ENCODE results near the gene ITM2A. TPM values are rescaled to one million over a fixed set of nuclear protein-coding genes. Genes with fewer than 3 reads are reported as not detected.

ITM2A gene
- total and polyA plus RNA-seq, 2 experiments from 2014 or later = not detected

DNA sequence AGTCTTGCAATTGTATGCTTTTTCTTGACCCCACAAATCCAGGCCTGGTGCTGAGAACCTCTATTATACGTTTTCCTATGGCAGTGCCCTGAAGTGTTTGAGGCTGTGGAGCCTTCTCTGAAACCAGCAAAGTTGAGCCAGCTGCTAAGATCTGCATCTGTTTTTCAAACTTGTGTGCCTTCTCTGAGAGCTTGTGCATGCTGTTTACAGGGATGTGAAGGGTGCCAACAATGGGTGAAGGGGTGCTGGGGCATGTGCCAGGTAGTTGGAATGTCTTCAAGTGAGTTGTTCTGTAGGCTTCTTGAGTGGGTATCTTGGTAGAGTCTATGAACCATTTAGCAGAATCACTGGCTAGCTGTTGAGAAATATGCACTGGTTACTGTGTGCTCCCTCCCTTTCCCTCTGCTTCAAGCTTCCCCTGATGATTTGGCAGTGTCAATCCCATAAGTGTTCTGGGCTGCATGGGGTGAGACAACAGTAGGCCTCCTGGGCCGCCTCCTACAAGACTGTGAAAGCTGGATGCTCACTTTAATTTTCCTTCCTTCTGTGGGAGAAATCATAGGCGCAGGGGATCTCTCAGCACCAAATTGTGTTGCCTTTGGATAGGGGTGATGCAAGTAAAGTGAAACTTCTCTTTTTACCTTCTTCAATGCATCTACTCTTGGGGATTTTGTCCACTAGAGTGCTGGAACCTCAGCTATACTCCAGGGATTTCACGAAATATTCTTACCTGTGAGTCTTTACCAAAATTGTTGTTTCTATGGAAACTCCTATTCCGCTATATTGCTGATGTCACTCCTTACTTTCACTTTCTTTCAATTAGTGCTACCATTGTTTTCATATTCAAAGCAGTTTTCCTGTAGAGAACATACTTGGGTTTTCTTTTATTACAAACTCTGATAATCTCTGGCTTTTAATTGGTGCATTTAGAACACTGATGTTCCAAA is 30.0 kb downstream of the ITM2A start:
- H4K20me1 ChIP-seq (ENCODE audit: insufficient read depth) = no peaks in the 10 kb centered on the region
- no peaks in the 10 kb centered on the region for H3K9me3 ChIP-seq (ENCODE audit: low read depth)
- no peaks in the 10 kb centered on the region for H3F3A ChIP-seq (ENCODE audit: insufficient read depth)
- H3K36me3 ChIP-seq (ENCODE audit: low read depth) = no peaks in the 10 kb centered on the region
- WGBS, 2 experiments (ENCODE audit: low coverage in 1 of 2, low lambda C conversion rate in 2 of 2, missing lambda C conversion rate in 2 of 2) = 15 to 19% methylated on average over 4 to 5 of the region's 5 CpGs
- no peak overlapping the region for H3K27ac ChIP-seq
- H3K79me2 ChIP-seq (ENCODE audit: insufficient read depth) = no peaks in the 10 kb centered on the region
- TF ChIP-seq EZH2 (IDR thresholded peaks at IDR 0.05; ENCODE audit: insufficient read depth, poor library complexity, severe bottlenecking) = no peak
- no peak for TF ChIP-seq EZH2phosphoT487 (IDR thresholded peaks at IDR 0.05; ENCODE audit: insufficient read depth, low read depth)
- no peak overlapping the region for H3K4me2 ChIP-seq (ENCODE audit: unreplicated experiment)
- in situ Hi-C loops (cut with MboI) = no loop called here
- H3K4me1 ChIP-seq (ENCODE audit: insufficient read depth) = no peaks in the 10 kb centered on the region
- DNase-seq = no peak
- no peaks in the 10 kb centered on the region for H3K9me2 ChIP-seq (ENCODE audit: insufficient read depth)
- no peak overlapping the region for H3K9ac ChIP-seq
- H2AFZ ChIP-seq = no peak overlapping the region
- no peaks in the 10 kb centered on the region for H3K27me3 ChIP-seq (replicated peaks; ENCODE audit: insufficient read depth)
- H3K4me3 ChIP-seq = no peak overlapping the region

DNA sequence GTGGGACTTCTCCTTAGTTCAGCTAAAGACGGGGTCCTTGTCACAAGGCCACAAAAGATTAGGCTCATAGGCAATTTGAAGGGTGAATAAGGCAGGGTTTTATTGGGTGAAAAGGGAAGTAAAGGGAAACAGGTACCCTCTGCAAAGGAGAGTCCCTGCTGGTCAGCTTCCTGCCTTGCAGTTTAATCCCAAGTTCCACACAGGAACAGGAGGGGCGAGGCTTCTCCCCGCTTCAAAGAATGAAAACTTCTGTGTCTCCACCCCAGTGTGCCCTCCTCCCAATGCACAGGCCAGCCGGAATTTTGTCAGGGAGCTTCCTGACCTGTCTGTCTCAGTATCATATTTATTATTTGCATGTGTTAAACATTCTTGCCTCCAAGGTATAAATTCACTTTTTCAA is 37.1 kb downstream of the ITM2A start:
- no peak overlapping the region for H3K27ac ChIP-seq
- in situ Hi-C loops (cut with MboI) = no loop called here

DNA sequence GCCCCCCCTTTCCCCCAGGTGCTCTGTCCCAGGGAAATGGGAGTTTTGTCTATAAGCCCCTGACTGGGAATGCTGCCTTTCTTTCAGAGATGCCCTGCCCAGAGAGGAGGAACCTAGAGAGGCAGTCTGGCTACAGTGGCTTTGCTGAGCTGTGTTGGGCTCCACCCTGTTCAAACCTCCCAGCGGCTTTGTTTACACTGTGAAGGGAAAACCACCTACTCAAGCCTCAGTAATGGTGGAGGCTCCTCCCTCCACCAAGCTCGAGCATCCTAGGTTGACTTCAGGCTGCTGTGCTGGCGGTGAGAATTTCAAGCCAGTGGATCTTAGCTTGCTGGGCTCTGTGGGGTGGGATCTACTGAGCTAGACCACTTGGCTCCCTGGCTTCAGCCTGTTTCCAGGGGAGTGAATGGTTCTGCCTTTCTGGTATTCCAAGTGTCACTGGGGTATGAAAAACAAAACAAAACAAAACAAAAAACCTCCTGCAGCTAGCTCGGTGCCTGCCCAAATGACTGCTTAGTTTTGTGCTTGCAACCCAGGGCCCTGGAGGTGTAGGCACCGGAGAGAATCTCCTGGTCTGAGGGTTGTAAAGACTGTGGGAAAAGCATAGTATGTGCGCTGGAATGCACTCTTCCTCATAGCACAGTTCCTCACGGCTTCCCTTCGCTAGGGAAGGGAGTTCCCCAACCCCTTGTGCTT is 41.7 kb downstream of the ITM2A start:
- in situ Hi-C loops (cut with MboI) = no loop called here
- Histone ChIP-seq H3K4me3 (no peak overlapping the region), H3K4me1 (ENCODE audit: insufficient read depth) (no peaks in the 10 kb centered on the region), H3K4me2 (ENCODE audit: unreplicated experiment) (no peak overlapping the region), H3K79me2 (ENCODE audit: insufficient read depth) (no peaks in the 10 kb centered on the region), H4K20me1 (ENCODE audit: insufficient read depth) (no peaks in the 10 kb centered on the region), H3K9me2 (ENCODE audit: insufficient read depth) (no peaks in the 10 kb centered on the region), H3K9me3 (ENCODE audit: low read depth) (no peaks in the 10 kb centered on the region), H3K9ac (no peak overlapping the region), H3F3A (ENCODE audit: insufficient read depth) (no peaks in the 10 kb centered on the region), H3K27ac (no peak overlapping the region), H2AFZ (no peak overlapping the region), H3K27me3 (replicated peaks; ENCODE audit: insufficient read depth) (no peaks in the 10 kb centered on the region), H3K36me3 (ENCODE audit: low read depth) (no peaks in the 10 kb centered on the region)
- 21 to 23% methylated on average over 5 to 6 of the region's 8 CpGs for WGBS, 2 experiments (ENCODE audit: low coverage in 1 of 2, low lambda C conversion rate in 2 of 2, missing lambda C conversion rate in 2 of 2)
- TF ChIP-seq EZH2 (IDR thresholded peaks at IDR 0.05; ENCODE audit: insufficient read depth, poor library complexity, severe bottlenecking) (no peak), EZH2phosphoT487 (IDR thresholded peaks at IDR 0.05; ENCODE audit: insufficient read depth, low read depth) (no peak)
- no peak for DNase-seq

More for the DNA sequence above, 37.1 kb downstream of the ITM2A start:
- Histone ChIP-seq H3K4me2 (ENCODE audit: unreplicated experiment) (no peak overlapping the region), H3K9me2 (ENCODE audit: insufficient read depth) (no peaks in the 10 kb centered on the region), H3F3A (ENCODE audit: insufficient read depth) (no peaks in the 10 kb centered on the region), H4K20me1 (ENCODE audit: insufficient read depth) (no peaks in the 10 kb centered on the region), H3K36me3 (ENCODE audit: low read depth) (no peaks in the 10 kb centered on the region), H3K4me3 (no peak overlapping the region), H3K4me1 (ENCODE audit: insufficient read depth) (no peaks in the 10 kb centered on the region), H3K9ac (no peak overlapping the region), H3K79me2 (ENCODE audit: insufficient read depth) (no peaks in the 10 kb centered on the region), H3K27me3 (replicated peaks; ENCODE audit: insufficient read depth) (no peaks in the 10 kb centered on the region), H2AFZ (no peak overlapping the region), H3K9me3 (ENCODE audit: low read depth) (no peaks in the 10 kb centered on the region)
- WGBS, 2 experiments (ENCODE audit: low coverage in 1 of 2, low lambda C conversion rate in 2 of 2, missing lambda C conversion rate in 2 of 2) = 0 to 7% methylated on average over 4 of the region's 4 CpGs
- DNase-seq = no peak
- TF ChIP-seq EZH2 (IDR thresholded peaks at IDR 0.05; ENCODE audit: insufficient read depth, poor library complexity, severe bottlenecking) (no peak), EZH2phosphoT487 (IDR thresholded peaks at IDR 0.05; ENCODE audit: insufficient read depth, low read depth) (no peak)

Other genes with a start within 250 kb of the ITM2A start
- not detected in 2 replicates for gene GPR174, start 222.6 kb downstream of the ITM2A start, total RNA-seq (2014; rRNA removed; shearing (Covaris generic))
- gene GPR174, start 222.6 kb downstream of the ITM2A start, polyA plus RNA-seq (2016; fragmentation: Nextera tagmentation; extraction: Ambion mirVana) = not detected in 2 replicates